Measurements from ENCODE around the gene TLL1.

TLL1 gene

DNA sequence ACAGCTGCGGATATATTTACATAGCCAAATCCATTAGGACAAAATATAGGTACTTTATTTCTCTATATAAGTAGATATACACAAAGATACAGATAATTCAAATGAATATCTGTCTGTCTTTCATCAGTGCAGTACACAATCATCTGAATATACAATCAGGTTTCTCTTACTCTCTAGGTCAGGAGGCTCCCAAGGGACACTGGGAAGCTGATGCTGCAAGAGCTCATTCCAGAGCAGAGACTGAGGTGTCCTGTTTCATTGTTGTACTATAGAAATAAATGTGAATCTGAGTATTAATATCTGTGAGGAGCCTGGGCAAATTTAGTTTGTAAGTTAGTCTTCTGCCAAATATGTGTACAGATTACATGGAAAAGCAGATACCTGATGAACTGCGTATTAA, 4.2 kb downstream of the TLL1 start:
- TF ChIP-seq, protein P1, sequence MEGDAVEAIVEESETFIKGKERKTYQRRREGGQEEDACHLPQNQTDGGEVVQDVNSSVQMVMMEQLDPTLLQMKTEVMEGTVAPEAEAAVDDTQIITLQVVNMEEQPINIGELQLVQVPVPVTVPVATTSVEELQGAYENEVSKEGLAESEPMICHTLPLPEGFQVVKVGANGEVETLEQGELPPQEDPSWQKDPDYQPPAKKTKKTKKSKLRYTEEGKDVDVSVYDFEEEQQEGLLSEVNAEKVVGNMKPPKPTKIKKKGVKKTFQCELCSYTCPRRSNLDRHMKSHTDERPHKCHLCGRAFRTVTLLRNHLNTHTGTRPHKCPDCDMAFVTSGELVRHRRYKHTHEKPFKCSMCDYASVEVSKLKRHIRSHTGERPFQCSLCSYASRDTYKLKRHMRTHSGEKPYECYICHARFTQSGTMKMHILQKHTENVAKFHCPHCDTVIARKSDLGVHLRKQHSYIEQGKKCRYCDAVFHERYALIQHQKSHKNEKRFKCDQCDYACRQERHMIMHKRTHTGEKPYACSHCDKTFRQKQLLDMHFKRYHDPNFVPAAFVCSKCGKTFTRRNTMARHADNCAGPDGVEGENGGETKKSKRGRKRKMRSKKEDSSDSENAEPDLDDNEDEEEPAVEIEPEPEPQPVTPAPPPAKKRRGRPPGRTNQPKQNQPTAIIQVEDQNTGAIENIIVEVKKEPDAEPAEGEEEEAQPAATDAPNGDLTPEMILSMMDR (IDR thresholded peaks at IDR 0.05; ENCODE audit: control insufficient read depth, extremely low read depth, insufficient read depth), result no peak
- no peak overlapping the region for H3K4me3 ChIP-seq (ENCODE audit: low read depth, low read length)
- no peak for DNase-seq (ENCODE audit: low read depth)

DNA sequence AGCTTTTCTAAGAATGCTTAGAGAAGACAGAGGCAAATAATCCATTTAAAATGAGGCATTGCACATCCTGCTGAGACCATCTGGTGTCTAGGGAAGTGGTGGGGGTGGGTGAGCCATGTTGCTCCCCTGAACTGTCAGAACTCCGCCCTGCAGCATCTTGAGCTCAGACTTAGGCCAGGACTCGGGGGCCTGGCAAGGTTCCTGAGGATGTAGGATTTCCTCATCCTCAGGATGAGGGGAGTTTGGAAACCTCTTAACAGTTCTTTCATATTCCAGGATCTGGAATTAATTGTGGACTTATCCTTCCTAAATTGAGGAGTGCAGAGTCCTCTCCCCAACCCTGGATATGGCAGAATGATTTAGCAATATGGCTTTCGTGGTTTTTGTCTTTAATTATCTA, 6.6 kb downstream of the TLL1 start:
- no peak overlapping the region for H3K4me3 ChIP-seq (ENCODE audit: low read depth, low read length)
- TF ChIP-seq, protein P1 (IDR thresholded peaks at IDR 0.05; ENCODE audit: control insufficient read depth, extremely low read depth, insufficient read depth), result no peak
- DNase-seq (ENCODE audit: low read depth), result no peak

GRCh38 chr4:165894159-165894558, 21.1 kb downstream of the TLL1 start:
- no peak overlapping the region for H3K4me3 ChIP-seq (ENCODE audit: low read depth, low read length)
- DNase-seq (ENCODE audit: low read depth), result no peak
- TF ChIP-seq, protein P1 (IDR thresholded peaks at IDR 0.05; ENCODE audit: control insufficient read depth, extremely low read depth, insufficient read depth), result no peak

GRCh38 chr4:165905405-165906027, 32.5 kb downstream of the TLL1 start:
- TF ChIP-seq, protein P1 (IDR thresholded peaks at IDR 0.05; ENCODE audit: control insufficient read depth, extremely low read depth, insufficient read depth), result no peak
- peak; percentile 61 for DNase-seq (ENCODE audit: low read depth)
- H3K4me3 ChIP-seq (ENCODE audit: low read depth, low read length), result no peak overlapping the region

DNA sequence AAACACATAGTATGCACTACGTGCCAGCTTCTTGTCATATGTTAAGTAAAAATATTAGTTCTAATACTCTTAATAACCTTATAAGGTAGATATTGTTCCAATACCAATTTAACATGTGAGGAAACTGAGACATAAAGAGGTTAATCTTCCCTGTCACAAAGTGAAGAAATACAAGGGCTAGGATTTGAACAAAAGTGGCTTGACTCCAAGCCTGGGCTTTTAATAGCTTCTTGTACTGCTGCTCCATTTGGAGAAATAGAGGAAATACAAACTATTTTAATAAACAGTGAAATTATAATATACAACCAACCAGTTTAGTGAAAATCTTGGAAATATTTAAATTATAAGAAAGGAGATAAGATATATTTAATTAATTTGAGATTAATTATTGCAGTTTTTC, 33.2 kb downstream of the TLL1 start:
- H3K4me3 ChIP-seq (ENCODE audit: low read depth, low read length), result no peak overlapping the region
- DNase-seq (ENCODE audit: low read depth), result peak; percentile 10
- TF ChIP-seq, protein P1 (IDR thresholded peaks at IDR 0.05; ENCODE audit: control insufficient read depth, extremely low read depth, insufficient read depth), result no peak

GRCh38 chr4:165909947-165910346, 36.9 kb downstream of the TLL1 start:
- H3K4me3 ChIP-seq (ENCODE audit: low read depth, low read length), result no peak overlapping the region

More at GRCh38 chr4:165909947-165910346, 36.9 kb downstream of the TLL1 start:
- DNase-seq (ENCODE audit: low read depth), result no peak
- TF ChIP-seq, protein P1 (IDR thresholded peaks at IDR 0.05; ENCODE audit: control insufficient read depth, extremely low read depth, insufficient read depth), result no peak
